ENCODE measurements around the gene SEC11C.

SEC11C gene

GRCh38 chr18:59200787-59201186 is 61.1 kb downstream of the SEC11C start:
- no peak overlapping the region for H3K4me3 ChIP-seq (ENCODE audit: low read depth, low read length)
- TF ChIP-seq MYC (IDR thresholded peaks at IDR 0.05; ENCODE audit: low read depth, low read length), result no peak
- no peak for TF ChIP-seq MAX (IDR thresholded peaks at IDR 0.05; ENCODE audit: low read depth, low read length)
- no peak for TF ChIP-seq POLR2A (IDR thresholded peaks at IDR 0.05; ENCODE audit: extremely low read depth, insufficient read length)
- no peak for TF ChIP-seq CTCF (IDR thresholded peaks at IDR 0.05; ENCODE audit: low read depth, low read length)
- peak; percentile 2 for DNase-seq (ENCODE audit: low read depth)

GRCh38 chr18:59202258-59202820 is 62.7 kb downstream of the SEC11C start:
- DNase-seq (ENCODE audit: low read depth), result no peak
- H3K4me3 ChIP-seq (ENCODE audit: low read depth, low read length), result no peak overlapping the region
- TF ChIP-seq POLR2A (IDR thresholded peaks at IDR 0.05; ENCODE audit: extremely low read depth, insufficient read length) (no peak), MAX (IDR thresholded peaks at IDR 0.05; ENCODE audit: low read depth, low read length) (no peak), MYC (IDR thresholded peaks at IDR 0.05; ENCODE audit: low read depth, low read length) (no peak), CTCF (IDR thresholded peaks at IDR 0.05; ENCODE audit: low read depth, low read length) (no peak)

GRCh38 chr18:59207506-59207905 is 67.8 kb downstream of the SEC11C start:
- TF ChIP-seq CTCF (IDR thresholded peaks at IDR 0.05; ENCODE audit: low read depth, low read length), result no peak
- no peak for TF ChIP-seq POLR2A (IDR thresholded peaks at IDR 0.05; ENCODE audit: extremely low read depth, insufficient read length)
- TF ChIP-seq MAX (IDR thresholded peaks at IDR 0.05; ENCODE audit: low read depth, low read length), result no peak
- DNase-seq (ENCODE audit: low read depth), result no peak
- H3K4me3 ChIP-seq (ENCODE audit: low read depth, low read length), result no peak overlapping the region

Data from NB4 (cell line).